Measurements from ENCODE around the gene ACAD11.
"Not testable (repeated sequence)": the region's sequence is repeated elsewhere in the genome, so short reads cannot be mapped to it uniquely, and the experiment has no call there.

- TF ChIP-seq ZNF274 (IDR thresholded peaks at IDR 0.05; ENCODE audit: low read depth, low read length); SUZ12 (IDR thresholded peaks at IDR 0.05; ENCODE audit: extremely low read depth, insufficient read depth, insufficient read length): not testable (repeated sequence)
These were observed 53.0 kb downstream of the ACAD11 start for GRCh38 chr3:132606620-132607019.

Data from NT2/D1 (cell line).